ENCODE results near the gene SEMA3C.

DNA sequence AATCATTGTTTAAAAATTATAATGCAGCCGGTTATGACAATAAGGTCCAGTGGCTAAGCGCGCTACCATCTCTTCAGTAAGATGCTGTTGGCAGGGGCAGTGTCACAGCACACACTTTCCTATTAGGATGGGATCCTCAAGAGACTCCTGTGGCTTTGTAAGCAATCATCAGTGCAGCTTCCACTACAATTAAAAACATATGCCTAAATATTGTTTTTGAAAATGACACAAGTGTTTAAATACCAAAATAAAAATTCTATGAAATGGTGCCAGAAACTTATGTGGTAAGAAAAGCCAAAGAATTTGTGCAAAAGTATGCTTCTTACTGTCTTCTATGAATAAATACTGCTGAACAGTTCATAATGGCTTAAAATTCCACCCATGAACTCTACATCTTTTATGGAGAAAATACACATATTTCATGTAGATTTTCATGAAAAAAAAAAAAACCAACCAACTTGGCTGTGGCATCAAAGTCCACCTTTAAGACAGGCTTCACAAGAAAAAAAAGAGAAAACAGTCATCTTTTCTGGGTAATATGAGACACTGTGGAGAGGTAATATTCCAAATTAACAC lies 132.8 kb downstream of the SEMA3C start:
- TF ChIP-seq, protein P1, sequence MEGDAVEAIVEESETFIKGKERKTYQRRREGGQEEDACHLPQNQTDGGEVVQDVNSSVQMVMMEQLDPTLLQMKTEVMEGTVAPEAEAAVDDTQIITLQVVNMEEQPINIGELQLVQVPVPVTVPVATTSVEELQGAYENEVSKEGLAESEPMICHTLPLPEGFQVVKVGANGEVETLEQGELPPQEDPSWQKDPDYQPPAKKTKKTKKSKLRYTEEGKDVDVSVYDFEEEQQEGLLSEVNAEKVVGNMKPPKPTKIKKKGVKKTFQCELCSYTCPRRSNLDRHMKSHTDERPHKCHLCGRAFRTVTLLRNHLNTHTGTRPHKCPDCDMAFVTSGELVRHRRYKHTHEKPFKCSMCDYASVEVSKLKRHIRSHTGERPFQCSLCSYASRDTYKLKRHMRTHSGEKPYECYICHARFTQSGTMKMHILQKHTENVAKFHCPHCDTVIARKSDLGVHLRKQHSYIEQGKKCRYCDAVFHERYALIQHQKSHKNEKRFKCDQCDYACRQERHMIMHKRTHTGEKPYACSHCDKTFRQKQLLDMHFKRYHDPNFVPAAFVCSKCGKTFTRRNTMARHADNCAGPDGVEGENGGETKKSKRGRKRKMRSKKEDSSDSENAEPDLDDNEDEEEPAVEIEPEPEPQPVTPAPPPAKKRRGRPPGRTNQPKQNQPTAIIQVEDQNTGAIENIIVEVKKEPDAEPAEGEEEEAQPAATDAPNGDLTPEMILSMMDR (IDR thresholded peaks at IDR 0.05): no peak
- no peak for TF ChIP-seq POLR2A (IDR thresholded peaks at IDR 0.05)
- TF ChIP-seq POLR2AphosphoS5 (IDR thresholded peaks at IDR 0.05): no peak

All from sigmoid colon (tissue), 4 donors.